AG10803 (cell line): ENCODE results near the gene SYT7.

ENCODE experiments used
- DNase-seq: peaks from one replicate; pipeline ENCODE4 v3.0.0; 2010; ENCODE audit warnings: low read depth
- H3K4me3 ChIP-seq: 2 replicates; pipeline ENCODE4 v1.5.1; 2011; ENCODE audit warnings: mild to moderate bottlenecking, low read length, control low read depth
- CTCF ChIP-seq: conservative IDR thresholded peaks from 2 replicates; pipeline ENCODE4 v1.5.1; 2011; ENCODE audit warnings: mild to moderate bottlenecking, low read length, control low read depth, inconsistent platforms

The SYT7 gene

GRCh38 chr11:61516191-61516590 lies 64.7 kb downstream of the SYT7 start:
- H3K4me3 ChIP-seq = no peak overlapping the region
- DNase-seq = no peak
- TF ChIP-seq CTCF = no peak

- TF ChIP-seq CTCF = no peak
- no peak overlapping the region for H3K4me3 ChIP-seq
- no peak for DNase-seq
Measured at GRCh38 chr11:61515686-61516085, 65.2 kb downstream of the SYT7 start.

GRCh38 chr11:61514050-61514917 lies 66.6 kb downstream of the SYT7 start:
- no peak for TF ChIP-seq CTCF
- no peak for DNase-seq

GRCh38 chr11:61513143-61513765 lies 67.6 kb downstream of the SYT7 start:
- TF ChIP-seq CTCF = no peak
- H3K4me3 ChIP-seq = no peak overlapping the region
- no peak for DNase-seq

More at GRCh38 chr11:61514050-61514917, 66.6 kb downstream of the SYT7 start:
- no peak overlapping the region for H3K4me3 ChIP-seq

GRCh38 chr11:61512435-61512834 lies 68.4 kb downstream of the SYT7 start:
- no peak overlapping the region for H3K4me3 ChIP-seq
- no peak for DNase-seq
- no peak for TF ChIP-seq CTCF

GRCh38 chr11:61511383-61511782 lies 69.5 kb downstream of the SYT7 start:
- DNase-seq = no peak
- TF ChIP-seq CTCF = no peak
- no peak overlapping the region for H3K4me3 ChIP-seq

GRCh38 chr11:61510974-61511373 lies 69.9 kb downstream of the SYT7 start:
- no peak for TF ChIP-seq CTCF
- no peak for DNase-seq
- H3K4me3 ChIP-seq = no peak overlapping the region
